CD14-positive monocyte (primary cell): ENCODE measurements around the gene MLC1. TPM values are rescaled to one million over a fixed set of nuclear protein-coding genes. Genes with fewer than 3 reads are reported as not detected.

Source experiments
- DNase-seq, 3 donors: peaks; one replicate each; pipeline ENCODE4 v3.0.0-alpha.2; 2011 to 2022
- H2AFZ ChIP-seq: 2 replicates; pipeline ENCODE4 v1.6.0; 2012; ENCODE audit warnings: mild to moderate bottlenecking, low read depth, low read length, inconsistent platforms; ENCODE audit not compliant: insufficient read depth, poor library complexity, severe bottlenecking
- H3K27ac ChIP-seq, 2 donors: 1 replicate in 1 of 2; 2 replicates in 1 of 2; pipeline ENCODE4 v1.5.1; 2012 to 2013; ENCODE audit warnings: low read length in 2 of 2, control low read depth in 1 of 2, inconsistent platforms in 1 of 2, low read depth in 1 of 2, mild to moderate bottlenecking in 1 of 2
- H3K27me3 ChIP-seq, 2 donors: one replicate each; pipeline versions ENCODE4 v1.6.0 to v1.6.1; 2011 to 2013; ENCODE audit warnings: low read length in 2 of 2; ENCODE audit not compliant: control insufficient read depth in 2 of 2, insufficient read depth in 2 of 2
- H3K36me3 ChIP-seq, 2 donors: replicated peaks in 1 of 2; 1 replicate in 1 of 2; 2 replicates in 1 of 2; pipeline versions ENCODE4 v1.5.1 to v1.6.1; 2012 to 2013; ENCODE audit warnings: low read length in 2 of 2, control low read depth in 1 of 2, inconsistent platforms in 1 of 2, mild to moderate bottlenecking in 1 of 2; ENCODE audit not compliant: insufficient read depth in 2 of 2, control insufficient read depth in 1 of 2
- H3K4me1 ChIP-seq, 2 donors: 1 replicate in 1 of 2; 2 replicates in 1 of 2; pipeline versions ENCODE4 v1.5.1 to v1.6.1; 2012 to 2013; ENCODE audit warnings: low read length in 2 of 2, control low read depth in 1 of 2, inconsistent platforms in 1 of 2, mild to moderate bottlenecking in 1 of 2, moderate library complexity in 1 of 2; ENCODE audit not compliant: insufficient read depth in 2 of 2, control insufficient read depth in 1 of 2
- H3K4me2 ChIP-seq: replicated peaks from 2 replicates; pipeline ENCODE3; 2012; ENCODE audit warnings: low read length, moderate library complexity, mild to moderate bottlenecking; ENCODE audit not compliant: poor library complexity, severe bottlenecking; ENCODE audit errors: extremely low read depth
- H3K4me3 ChIP-seq, 3 experiments: fragments of 200-600 bp in 1 of 3; sonication (generic) in 1 of 3; replicated peaks in 1 of 3; 1 replicate in 2 of 3; 2 replicates in 1 of 3; pipeline ENCODE4 v1.5.1; 2011 to 2013; ENCODE audit warnings: low read length in 3 of 3, mild to moderate bottlenecking in 3 of 3, control low read depth in 2 of 3, low read depth in 2 of 3, inconsistent platforms in 1 of 3, moderate library complexity in 1 of 3
- H3K79me2 ChIP-seq: 2 replicates; pipeline ENCODE4 v1.6.0; 2012; ENCODE audit warnings: mild to moderate bottlenecking, control low read depth, inconsistent platforms, low read length, moderate library complexity; ENCODE audit not compliant: insufficient read depth
- H3K9ac ChIP-seq: 2 replicates; pipeline ENCODE4 v1.6.0; 2017; ENCODE audit warnings: low read length, mild to moderate bottlenecking; ENCODE audit not compliant: insufficient read depth, poor library complexity, severe bottlenecking
- H3K9me3 ChIP-seq, 2 donors: replicated peaks in 1 of 2; 1 replicate in 1 of 2; 2 replicates in 1 of 2; pipeline versions ENCODE4 v1.5.1 to v1.6.1; 2012 to 2013; ENCODE audit warnings: low read length in 2 of 2, control low read depth in 1 of 2; ENCODE audit not compliant: control insufficient read depth in 1 of 2, insufficient read depth in 1 of 2
- H4K20me1 ChIP-seq: 2 replicates; pipeline ENCODE4 v1.6.0; 2012; ENCODE audit warnings: mild to moderate bottlenecking, low read length, control low read depth, moderate library complexity; ENCODE audit not compliant: insufficient read depth
- H3K27ac Mint-ChIP-seq, 7 donors: one replicate each; pipeline ENCODE4 v1.8.0; 2020; ENCODE audit warnings: mild to moderate bottlenecking in 7 of 7, mixed read lengths in 7 of 7, moderate library complexity in 6 of 7, inconsistent platforms in 2 of 7
- H3K27me3 Mint-ChIP-seq, 3 donors: one replicate each; pipeline ENCODE4 v1.8.0; 2021 to 2022; ENCODE audit warnings: low read depth in 3 of 3, mild to moderate bottlenecking in 3 of 3, mixed read lengths in 3 of 3, moderate library complexity in 3 of 3, inconsistent platforms in 1 of 3
- H3K36me3 Mint-ChIP-seq, 2 donors: one replicate each; pipeline ENCODE4 v1.8.0; 2020; ENCODE audit warnings: mixed read lengths in 2 of 2, inconsistent platforms in 1 of 2, mild to moderate bottlenecking in 1 of 2
- H3K4me1 Mint-ChIP-seq: one replicate; pipeline ENCODE4 v1.8.0; 2020; ENCODE audit warnings: mild to moderate bottlenecking, mixed read lengths
- H3K4me3 Mint-ChIP-seq, 2 donors: one replicate each; pipeline ENCODE4 v1.8.0; 2020; ENCODE audit warnings: mild to moderate bottlenecking in 2 of 2, mixed read lengths in 2 of 2, moderate library complexity in 1 of 2
- H3K9me3 Mint-ChIP-seq, 7 donors: one replicate each; pipeline ENCODE4 v1.8.0; 2020 to 2022; ENCODE audit warnings: mixed read lengths in 7 of 7, mild to moderate bottlenecking in 6 of 7, moderate library complexity in 6 of 7, inconsistent platforms in 2 of 7
- WGBS: methylation state at CpG from one replicate; pipeline ENCODE4 v1.1.5; 2013; ENCODE audit warnings: missing lambda C conversion rate; ENCODE audit not compliant: insufficient coverage; 5-methylcytosine and 5-hydroxymethylcytosine counted together
- intact Hi-C, 2 donors: fragments of 100-400 bp; cut with micrococcal nuclease; formaldehyde crosslinking; loops; one replicate each; pipeline versions ENCODE4 v1.15.0 to v1.15.1; 2023
- polyA plus RNA-seq, 3 donors: library from polyadenylated mRNA; depleted of rRNA in 1 of 3; unstranded in 2 of 3; stranded (reverse) in 1 of 3; fragments of 300-500 nt in 2 of 3; fragments of >200 nt in 1 of 3; fragmentation: Illumina TruSeq in 2 of 3; gene quantifications; 1 replicate in 2 of 3; 2 replicates in 1 of 3; pipeline ENCODE4 v1.2.3, GENCODE V29; 2012 to 2021
- TF ChIP-seq, protein P1 (sequence below): fragments of 200-600 bp; IDR thresholded peaks from one replicate; pipeline ENCODE4 v1.8.0; 2022; ENCODE audit warnings: antibody characterized with exemption, mild to moderate bottlenecking

The MLC1 gene
- polyA plus RNA-seq, 3 donors: 1.6 to 3.6 (median 1.8) TPM

- Mint-ChIP-seq H3K9me3 (peaks cover 0 to 5% (median 0%) of the 10 kb centered on the region in 7 donors), H3K36me3 (no peaks in the 10 kb centered on the region), H3K27ac (no peak overlapping the region), H3K4me3 (no peak overlapping the region), H3K27me3 (peaks cover 15 to 33% (median 31%) of the 10 kb centered on the region in 3 donors), H3K4me1 (peaks cover 3% of the 10 kb centered on the region)
- H3K4me2 ChIP-seq: no peak overlapping the region
- H3K27ac ChIP-seq: no peak overlapping the region
- peaks cover 0 to 6% of the 10 kb centered on the region in 2 donors for H3K4me1 ChIP-seq
- peaks cover 0 to 4% of the 10 kb centered on the region in 2 donors for H3K9me3 ChIP-seq
- no peak for DNase-seq
- H3K9ac ChIP-seq: no peak overlapping the region
- no peaks in the 10 kb centered on the region for H3K36me3 ChIP-seq
- H2AFZ ChIP-seq: no peak overlapping the region
- TF ChIP-seq, protein P1, sequence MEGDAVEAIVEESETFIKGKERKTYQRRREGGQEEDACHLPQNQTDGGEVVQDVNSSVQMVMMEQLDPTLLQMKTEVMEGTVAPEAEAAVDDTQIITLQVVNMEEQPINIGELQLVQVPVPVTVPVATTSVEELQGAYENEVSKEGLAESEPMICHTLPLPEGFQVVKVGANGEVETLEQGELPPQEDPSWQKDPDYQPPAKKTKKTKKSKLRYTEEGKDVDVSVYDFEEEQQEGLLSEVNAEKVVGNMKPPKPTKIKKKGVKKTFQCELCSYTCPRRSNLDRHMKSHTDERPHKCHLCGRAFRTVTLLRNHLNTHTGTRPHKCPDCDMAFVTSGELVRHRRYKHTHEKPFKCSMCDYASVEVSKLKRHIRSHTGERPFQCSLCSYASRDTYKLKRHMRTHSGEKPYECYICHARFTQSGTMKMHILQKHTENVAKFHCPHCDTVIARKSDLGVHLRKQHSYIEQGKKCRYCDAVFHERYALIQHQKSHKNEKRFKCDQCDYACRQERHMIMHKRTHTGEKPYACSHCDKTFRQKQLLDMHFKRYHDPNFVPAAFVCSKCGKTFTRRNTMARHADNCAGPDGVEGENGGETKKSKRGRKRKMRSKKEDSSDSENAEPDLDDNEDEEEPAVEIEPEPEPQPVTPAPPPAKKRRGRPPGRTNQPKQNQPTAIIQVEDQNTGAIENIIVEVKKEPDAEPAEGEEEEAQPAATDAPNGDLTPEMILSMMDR: no peak
- no peaks in the 10 kb centered on the region for H4K20me1 ChIP-seq
- 95% methylated on average over 48 of the region's 49 CpGs for WGBS
- intact Hi-C loops: loop anchor here (2.0 to 5.0 kb wide), 2 partner anchors 101 to 264 kb away; no protein-coding TSS in a partner anchor
- peaks cover 8 to 34% of the 10 kb centered on the region in 2 donors for H3K27me3 ChIP-seq
- H3K79me2 ChIP-seq: no peaks in the 10 kb centered on the region
- no peak overlapping the region for H3K4me3 ChIP-seq
Measured at GRCh38 chr22:50031189-50032091, 53.8 kb downstream of the MLC1 start.

DNA sequence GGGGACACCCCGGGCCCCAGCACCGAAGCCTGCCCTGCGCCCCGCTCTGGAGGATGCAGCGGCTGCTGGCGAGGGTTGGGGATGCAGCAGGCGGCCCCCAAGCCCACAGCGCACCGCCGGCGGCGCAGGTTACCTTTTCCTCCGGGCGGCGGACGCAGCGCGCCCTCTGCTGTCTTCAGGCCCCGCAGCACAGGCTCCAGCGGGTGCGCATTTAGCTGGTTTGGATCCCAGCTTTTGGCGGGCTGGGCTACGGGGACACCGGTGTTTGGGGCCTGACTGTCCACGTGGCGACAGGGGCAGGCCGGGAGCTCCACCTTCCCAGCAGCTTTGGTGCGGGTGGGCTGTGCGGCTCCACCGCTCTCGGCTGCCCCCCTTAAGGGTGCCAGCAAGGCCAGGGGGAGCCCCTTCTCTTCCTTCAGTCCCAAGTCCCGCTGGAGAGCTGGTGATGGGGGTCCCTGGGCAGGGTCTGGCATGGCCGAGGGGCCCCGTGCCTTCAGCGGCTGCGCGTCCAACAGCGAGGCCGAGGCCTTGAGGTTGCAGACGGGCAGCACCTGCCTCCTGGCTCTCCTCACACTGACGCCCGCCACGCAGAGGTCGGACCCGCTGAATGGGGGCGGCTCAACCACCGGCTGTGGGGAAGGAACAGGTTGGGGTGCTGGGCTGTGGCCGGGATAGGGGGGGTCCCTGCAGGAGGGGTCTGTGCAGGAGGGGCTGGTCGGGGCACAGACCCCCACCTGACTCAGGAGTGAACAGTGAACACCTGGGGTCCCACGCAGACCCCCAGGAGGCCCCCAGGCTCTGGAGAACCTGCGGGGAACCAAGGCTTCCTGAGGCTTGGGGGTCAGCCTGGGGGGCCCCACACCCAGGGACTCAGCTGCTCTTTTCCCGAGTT, 54.7 kb downstream of the MLC1 start:
- intact Hi-C loops: loop anchor here (1.0 to 5.0 kb wide), 3 partner anchors 100 to 263 kb away; no protein-coding TSS in a partner anchor
- H3K9ac ChIP-seq: no peak overlapping the region
- Mint-ChIP-seq H3K4me3 (no peak overlapping the region), H3K9me3 (peaks cover 0 to 5% (median 0%) of the 10 kb centered on the region in 7 donors), H3K27me3 (peaks cover 15 to 31% (median 27%) of the 10 kb centered on the region in 3 donors), H3K36me3 (no peaks in the 10 kb centered on the region), H3K4me1 (peaks cover 3% of the 10 kb centered on the region), H3K27ac (no peak overlapping the region)
- H3K4me3 ChIP-seq: no peak overlapping the region
- H3K4me2 ChIP-seq: peak overlapping the region; percentile 26
- H3K9me3 ChIP-seq: peaks cover 0 to under 1% of the 10 kb centered on the region in 2 donors
- H3K27me3 ChIP-seq: peaks cover 8 to 27% of the 10 kb centered on the region in 2 donors
- peak; percentile 63 to 67 (median 63) for DNase-seq
- 15% methylated on average over 43 of the region's 52 CpGs for WGBS
- H2AFZ ChIP-seq: no peak overlapping the region
- TF ChIP-seq, protein P1: peak; percentile 85
- peaks cover 0 to 6% of the 10 kb centered on the region in 2 donors for H3K4me1 ChIP-seq
- H3K79me2 ChIP-seq: no peaks in the 10 kb centered on the region
- no peaks in the 10 kb centered on the region for H4K20me1 ChIP-seq
- H3K36me3 ChIP-seq: no peaks in the 10 kb centered on the region
- H3K27ac ChIP-seq: no peak overlapping the region
